Lung (tissue), 12 donors: ENCODE data around the gene KRT6B. TPM values are rescaled to one million over a fixed set of nuclear protein-coding genes. Genes with fewer than 3 reads are reported as not detected.

Experiments used
- ATAC-seq: fragments of 200-7000 bp; cut with Tn5 transposase; one replicate; pipeline ENCODE4 v1.9.1; 2020; ENCODE audit warnings: moderate number of reproducible peaks; ENCODE audit not compliant: insufficient read depth, low FRiP score
- DNase-seq, 3 donors: peaks; one replicate each; pipeline ENCODE4 v3.0.0-alpha.2; 2013 to 2017
- H3K27ac ChIP-seq, 2 donors: one replicate each; pipeline ENCODE4 v1.5.1; 2013; ENCODE audit warnings: mild to moderate bottlenecking in 2 of 2, moderate library complexity in 2 of 2, control low read depth in 1 of 2, inconsistent platforms in 1 of 2, low read depth in 1 of 2, low read length in 1 of 2
- H3K27me3 ChIP-seq, 3 donors: one replicate each; pipeline ENCODE4 v1.5.1; 2013; ENCODE audit warnings: low read length in 2 of 3; ENCODE audit not compliant: control insufficient read depth in 3 of 3, insufficient read depth in 3 of 3
- H3K36me3 ChIP-seq, 4 donors: one replicate each; pipeline ENCODE4 v1.5.1; 2013; ENCODE audit warnings: low read length in 4 of 4, mild to moderate bottlenecking in 1 of 4, moderate library complexity in 1 of 4; ENCODE audit not compliant: control insufficient read depth in 4 of 4, insufficient read depth in 4 of 4
- H3K4me1 ChIP-seq, 5 donors: one replicate each; pipeline ENCODE4 v1.5.1; 2013; ENCODE audit warnings: low read length in 5 of 5, mild to moderate bottlenecking in 2 of 5, moderate library complexity in 1 of 5; ENCODE audit not compliant: control insufficient read depth in 5 of 5, insufficient read depth in 5 of 5
- H3K4me3 ChIP-seq: one replicate; pipeline ENCODE4 v1.5.1; 2013; ENCODE audit warnings: mild to moderate bottlenecking, control low read depth, moderate library complexity
- H3K9ac ChIP-seq, 2 donors: one replicate each; pipeline ENCODE4 v1.5.1; 2013; ENCODE audit warnings: low read length in 2 of 2, control low read depth in 1 of 2; ENCODE audit not compliant: insufficient read depth in 1 of 2
- H3K9me3 ChIP-seq, 4 donors: one replicate each; pipeline ENCODE4 v1.5.1; 2013; ENCODE audit warnings: low read length in 3 of 4, mild to moderate bottlenecking in 1 of 4, moderate library complexity in 1 of 4; ENCODE audit not compliant: control insufficient read depth in 4 of 4, insufficient read depth in 3 of 4
- CTCF ChIP-seq: IDR thresholded peaks from 2 replicates; pipeline ENCODE4 v1.5.1; 2012; ENCODE audit warnings: mild to moderate bottlenecking; ENCODE audit errors: control extremely low read depth, extremely low read depth
- WGBS, 2 donors: extraction: QIAGEN DNeasy Blood & Tissue Kit; methylation state at CpG; one replicate each; pipeline ENCODE4 v1.1.7; 2013; 5-methylcytosine and 5-hydroxymethylcytosine counted together
- polyA plus RNA-seq, 2 donors: library from polyadenylated mRNA; stranded (reverse); fragments of 200-250 nt; gene quantifications; one replicate each; pipeline ENCODE4 v1.2.1, GENCODE V29; 2013
- total RNA-seq, 2 donors: library from RNA; depleted of rRNA in 1 of 2; stranded (reverse); fragments of >200 nt in 1 of 2; gene quantifications; one replicate each; pipeline ENCODE4 v1.2.1, GENCODE V29; 2014 to 2021
- donor health status: control.
- donor health status: control.
- donor health status: Bipolar disorder and iron deficiency.
- donor health status: healthy.
- donor health status: DM: yes; HTN: yes; CAD: no.

KRT6B gene
- total and polyA plus RNA-seq, 4 donors = 0.06 to 0.63 (median 0.25) TPM; not detected in 1

- H3K9ac ChIP-seq = no peak overlapping the region
- TF ChIP-seq CTCF = no peak
- WGBS, 2 donors = 86 to 91% methylated on average over 5 of the region's 5 CpGs
These were observed 34.5 kb upstream of the KRT6B start for GRCh38 chr12:52486166-52487105.

GRCh38 chr12:52480073-52480472, 28.1 kb upstream of the KRT6B start:
- H3K9me3 ChIP-seq = peaks cover 0 to 2% (median 0%) of the 10 kb centered on the region in 4 donors
- 60 to 65% methylated on average over 3 of the region's 3 CpGs for WGBS, 2 donors
- no peaks in the 10 kb centered on the region for H3K36me3 ChIP-seq
- H3K4me1 ChIP-seq = no peaks in the 10 kb centered on the region
- TF ChIP-seq CTCF = no peak
- no peak overlapping the region for H3K4me3 ChIP-seq
- no peak overlapping the region for H3K27ac ChIP-seq
- peaks cover 0 to 4% (median 0%) of the 10 kb centered on the region in 3 donors for H3K27me3 ChIP-seq
- ATAC-seq (no peak), DNase-seq (no peak)
- no peak overlapping the region for H3K9ac ChIP-seq

More at GRCh38 chr12:52486166-52487105, 34.5 kb upstream of the KRT6B start:
- no peak overlapping the region for H3K4me3 ChIP-seq
- no peak for DNase-seq
- ATAC-seq = no peak
- H3K27ac ChIP-seq = no peak overlapping the region
- peaks cover 0 to 2% (median 0%) of the 10 kb centered on the region in 4 donors for H3K9me3 ChIP-seq
- H3K4me1 ChIP-seq = no peaks in the 10 kb centered on the region
- H3K36me3 ChIP-seq = no peaks in the 10 kb centered on the region
- peaks cover 0 to 11% (median 3%) of the 10 kb centered on the region in 3 donors for H3K27me3 ChIP-seq

- Histone ChIP-seq H3K36me3 (no peaks in the 10 kb centered on the region), H3K9ac (no peak overlapping the region), H3K4me1 (no peaks in the 10 kb centered on the region), H3K9me3 (peaks cover 0 to 2% (median 0%) of the 10 kb centered on the region in 4 donors), H3K27me3 (peaks cover 0 to 1% (median 0%) of the 10 kb centered on the region in 3 donors), H3K4me3 (no peak overlapping the region), H3K27ac (no peak overlapping the region)
- no peak for TF ChIP-seq CTCF
- 44 to 63% methylated on average over 2 of the region's 2 CpGs for WGBS, 2 donors
- no peak for DNase-seq
- ATAC-seq = no peak
These were observed 25.7 kb upstream of the KRT6B start for GRCh38 chr12:52477651-52478050.
